ENCODE measurements around the gene HDAC11. TPM values are rescaled to one million over a fixed set of nuclear protein-coding genes. Genes with fewer than 3 reads are reported as not detected.

HDAC11 gene
- polyA plus RNA-seq, 1 experiment = 7.1 TPM

- ChIA-PET POLR2A (no interaction called here), CTCF (interaction anchor here (1.0 to 8.7 kb wide), 5 partner anchors 8 to 163 kb away, joined by 3 to 58 read pairs (median 6); no protein-coding TSS in a partner anchor)
Measured at GRCh38 chr3:13487403-13487802, 7.3 kb downstream of the HDAC11 start.

GRCh38 chr3:13491206-13491974 is 11.3 kb downstream of the HDAC11 start:
- DNase-seq (ENCODE audit: low read depth, low spot score) = no peak
- ChIA-PET CTCF (interaction anchor here (0.5 to 3.8 kb wide), 5 partner anchors 11 to 1140 kb away, joined by 3 to 29 read pairs (median 7); partner anchors contain the start of gene HDAC11), POLR2A (no interaction called here)
- no peaks in the 10 kb centered on the region for H3K9me3 ChIP-seq (ENCODE audit: control insufficient read depth, insufficient read depth, low read length)
- no peak overlapping the region for H3K4me3 ChIP-seq (ENCODE audit: low read depth, low read length)
- H3K27me3 ChIP-seq (ENCODE audit: control insufficient read depth, insufficient read depth, low read length) = no peaks in the 10 kb centered on the region
- TF ChIP-seq CTCF (IDR thresholded peaks at IDR 0.05; ENCODE audit: low read depth, low read length) = no peak
- H3K27ac ChIP-seq (ENCODE audit: low read depth, low read length) = no peak overlapping the region

More at GRCh38 chr3:13487403-13487802, 7.3 kb downstream of the HDAC11 start:
- Histone ChIP-seq H3K9me3 (ENCODE audit: control insufficient read depth, insufficient read depth, low read length) (no peaks in the 10 kb centered on the region), H3K27me3 (ENCODE audit: control insufficient read depth, insufficient read depth, low read length) (no peaks in the 10 kb centered on the region), H3K27ac (ENCODE audit: low read depth, low read length) (no peak overlapping the region), H3K4me3 (ENCODE audit: low read depth, low read length) (no peak overlapping the region)
- no peak for TF ChIP-seq CTCF (IDR thresholded peaks at IDR 0.05; ENCODE audit: low read depth, low read length)
- DNase-seq (ENCODE audit: low read depth, low spot score) = no peak

GRCh38 chr3:13492048-13492447 is 11.9 kb downstream of the HDAC11 start:
- no peaks in the 10 kb centered on the region for H3K27me3 ChIP-seq (ENCODE audit: control insufficient read depth, insufficient read depth, low read length)
- H3K9me3 ChIP-seq (ENCODE audit: control insufficient read depth, insufficient read depth, low read length) = no peaks in the 10 kb centered on the region
- no peak for DNase-seq (ENCODE audit: low read depth, low spot score)
- POLR2A ChIA-PET = no interaction called here
- H3K27ac ChIP-seq (ENCODE audit: low read depth, low read length) = no peak overlapping the region
- TF ChIP-seq CTCF (IDR thresholded peaks at IDR 0.05; ENCODE audit: low read depth, low read length) = no peak
- no peak overlapping the region for H3K4me3 ChIP-seq (ENCODE audit: low read depth, low read length)
- CTCF ChIA-PET = interaction anchor here (0.5 to 3.8 kb wide), 3 partner anchors 156 to 976 kb away, joined by 3 to 29 read pairs (median 8); no protein-coding TSS in a partner anchor

- TF ChIP-seq CTCF (IDR thresholded peaks at IDR 0.05; ENCODE audit: low read depth, low read length) = no peak
- ChIA-PET POLR2A (no interaction called here), CTCF (interaction anchor here (3.8 kb wide), 1 partner anchor 155 kb away, joined by 29 read pairs; no protein-coding TSS in a partner anchor)
- no peaks in the 10 kb centered on the region for H3K9me3 ChIP-seq (ENCODE audit: control insufficient read depth, insufficient read depth, low read length)
- no peak overlapping the region for H3K27ac ChIP-seq (ENCODE audit: low read depth, low read length)
- H3K4me3 ChIP-seq (ENCODE audit: low read depth, low read length) = no peak overlapping the region
- DNase-seq (ENCODE audit: low read depth, low spot score) = no peak
- H3K27me3 ChIP-seq (ENCODE audit: control insufficient read depth, insufficient read depth, low read length) = no peaks in the 10 kb centered on the region
Measured at GRCh38 chr3:13492976-13493866, 13.1 kb downstream of the HDAC11 start.
